Trophoblast cell (in vitro differentiated cells and primary cell): ENCODE measurements around the gene USH1C.

Source experiments
- DNase-seq, 2 donors: peaks; one replicate each; pipeline ENCODE4 v3.0.0-alpha.2; 2016
- H2AFZ ChIP-seq: 2 replicates; pipeline ENCODE4 v1.6.1; 2013; ENCODE audit warnings: low read length, moderate library complexity, mild to moderate bottlenecking; ENCODE audit not compliant: insufficient read depth, poor library complexity
- H2AK5ac ChIP-seq: 2 replicates; pipeline ENCODE4 v1.6.1; 2013; ENCODE audit warnings: mild to moderate bottlenecking, low read length
- H2BK120ac ChIP-seq: 2 replicates; pipeline ENCODE4 v1.6.1; 2013; ENCODE audit warnings: low read length, mild to moderate bottlenecking, moderate library complexity; ENCODE audit not compliant: insufficient read depth, poor library complexity
- H2BK12ac ChIP-seq: 2 replicates; pipeline ENCODE4 v1.6.1; 2013; ENCODE audit warnings: mild to moderate bottlenecking, low read length, moderate library complexity
- H2BK5ac ChIP-seq: 2 replicates; pipeline ENCODE4 v1.6.1; 2013; ENCODE audit warnings: low read length, low read depth, moderate library complexity, mild to moderate bottlenecking; ENCODE audit not compliant: poor library complexity
- H3K14ac ChIP-seq: 2 replicates; pipeline ENCODE4 v1.6.1; 2013; ENCODE audit warnings: mild to moderate bottlenecking, low read length
- H3K18ac ChIP-seq: 2 replicates; pipeline ENCODE4 v1.6.1; 2013; ENCODE audit warnings: mild to moderate bottlenecking, low read length
- H3K23ac ChIP-seq: 2 replicates; pipeline ENCODE4 v1.6.1; 2013; ENCODE audit warnings: low read length
- H3K27ac ChIP-seq: 2 replicates; pipeline ENCODE4 v1.5.1; 2013; ENCODE audit warnings: low read depth, mild to moderate bottlenecking, inconsistent platforms, low read length, moderate library complexity
- H3K27me3 ChIP-seq: 2 replicates; pipeline ENCODE4 v1.6.1; 2013; ENCODE audit warnings: inconsistent platforms, mild to moderate bottlenecking, low read length, moderate library complexity; ENCODE audit not compliant: insufficient read depth
- H3K36me3 ChIP-seq, 2 experiments: 1 replicate in 1 of 2; 2 replicates in 1 of 2; pipeline ENCODE4 v1.6.1; 2013; ENCODE audit warnings: low read length in 2 of 2, mild to moderate bottlenecking in 2 of 2, moderate library complexity in 1 of 2; ENCODE audit not compliant: insufficient read depth in 2 of 2, control insufficient read depth in 1 of 2
- H3K4ac ChIP-seq: 2 replicates; pipeline ENCODE4 v1.6.1; 2013; ENCODE audit warnings: low read depth, mild to moderate bottlenecking, low read length, moderate library complexity
- H3K4me1 ChIP-seq, 2 experiments: 1 replicate in 1 of 2; 2 replicates in 1 of 2; pipeline ENCODE4 v1.6.1; 2013; ENCODE audit warnings: low read length in 2 of 2, mild to moderate bottlenecking in 2 of 2, moderate library complexity in 1 of 2; ENCODE audit not compliant: insufficient read depth in 2 of 2, control insufficient read depth in 1 of 2
- H3K4me2 ChIP-seq: 2 replicates; pipeline ENCODE4 v1.6.1; 2013; ENCODE audit warnings: inconsistent platforms, mild to moderate bottlenecking, low read length, moderate library complexity
- H3K4me3 ChIP-seq: 2 replicates; pipeline ENCODE4 v1.5.1; 2013; ENCODE audit warnings: mild to moderate bottlenecking, low read depth, low read length, inconsistent platforms
- H3K79me1 ChIP-seq: one replicate; pipeline ENCODE4 v1.6.1; 2013; ENCODE audit warnings: low read length
- H3K79me2 ChIP-seq: 2 replicates; pipeline ENCODE4 v1.6.1; 2013; ENCODE audit warnings: low read length, mild to moderate bottlenecking; ENCODE audit not compliant: control insufficient read depth, insufficient read depth, poor library complexity
- H3K9ac ChIP-seq: 2 replicates; pipeline ENCODE4 v1.6.1; 2013; ENCODE audit warnings: mild to moderate bottlenecking, low read length
- H3K9me3 ChIP-seq: 2 replicates; pipeline ENCODE4 v1.6.1; 2013; ENCODE audit warnings: low read depth, mild to moderate bottlenecking, control low read depth, inconsistent platforms, low read length; ENCODE audit not compliant: insufficient read depth
- H4K12ac ChIP-seq: 2 replicates; pipeline ENCODE4 v1.6.1; 2013; ENCODE audit warnings: low read depth, mild to moderate bottlenecking, low read length, moderate library complexity
- H4K8ac ChIP-seq: 2 replicates; pipeline ENCODE4 v1.6.1; 2013; ENCODE audit warnings: low read depth, mild to moderate bottlenecking, low read length, moderate library complexity
- H4K91ac ChIP-seq: one replicate; pipeline ENCODE4 v1.6.1; 2013; ENCODE audit warnings: low read depth, mild to moderate bottlenecking, low read length, moderate library complexity
- WGBS: extraction: QIAGEN DNeasy Blood & Tissue Kit; methylation state at CpG from one replicate; pipeline ENCODE4 v1.1.7; 2013; ENCODE audit warnings: missing lambda C conversion rate; ENCODE audit not compliant: insufficient read length, insufficient coverage; ENCODE audit errors: extremely low coverage; 5-methylcytosine and 5-hydroxymethylcytosine counted together

The USH1C gene

DNA sequence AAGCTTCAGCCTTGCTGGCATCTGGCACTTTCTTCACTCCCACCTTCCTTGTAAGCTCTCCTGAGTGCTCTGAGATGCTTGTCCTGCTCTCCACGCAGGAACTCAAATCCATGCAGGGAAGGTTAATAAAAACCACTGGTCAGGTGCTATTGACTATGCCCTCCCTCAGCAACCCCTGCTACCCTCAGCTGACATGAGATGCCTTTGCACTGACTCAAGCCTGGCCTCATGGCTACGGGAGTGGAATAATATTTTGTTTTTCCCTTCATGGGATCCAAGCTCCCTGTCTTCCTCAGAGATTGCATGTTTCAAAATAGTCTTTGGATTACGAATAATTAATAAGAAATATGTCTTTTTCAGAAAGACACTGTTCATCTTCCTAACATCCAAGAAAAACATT is 35.9 kb downstream of the USH1C start:
- Histone ChIP-seq H3K9ac (no peak overlapping the region), H3K18ac (no peak overlapping the region), H3K14ac (no peak overlapping the region), H3K4ac (no peak overlapping the region), H3K79me1 (no peaks in the 10 kb centered on the region), H3K79me2 (no peaks in the 10 kb centered on the region), H3K23ac (no peak overlapping the region), H4K91ac (no peak overlapping the region), H3K9me3 (peaks cover 1% of the 10 kb centered on the region), H3K4me3 (no peak overlapping the region), H4K8ac (no peak overlapping the region), H2AK5ac (no peak overlapping the region), H2AFZ (no peak overlapping the region), H3K27ac (no peak overlapping the region), H4K12ac (no peak overlapping the region), H2BK5ac (no peak overlapping the region), H2BK12ac (no peak overlapping the region), H2BK120ac (no peak overlapping the region), H3K4me2 (no peak overlapping the region), H3K36me3 (no peaks in the 10 kb centered on the region), H3K27me3 (no peaks in the 10 kb centered on the region), H3K4me1 (no peaks in the 10 kb centered on the region)
- DNase-seq, result peak; percentile 12 to 65
- WGBS, result no CpG with 5 or more reads among the region's 3 CpGs

GRCh38 chr11:17507773-17508172 is 36.4 kb downstream of the USH1C start:
- no CpG with 5 or more reads among the region's 2 CpGs for WGBS

GRCh38 chr11:17506942-17507341 is 37.3 kb downstream of the USH1C start:
- H3K27me3 ChIP-seq, result no peaks in the 10 kb centered on the region
- no peak overlapping the region for H4K12ac ChIP-seq
- H3K4me3 ChIP-seq, result no peak overlapping the region
- H3K79me2 ChIP-seq, result no peaks in the 10 kb centered on the region
- no peak overlapping the region for H2AK5ac ChIP-seq
- no peak overlapping the region for H2BK5ac ChIP-seq
- no peak overlapping the region for H2AFZ ChIP-seq
- no peaks in the 10 kb centered on the region for H3K4me1 ChIP-seq
- H3K9me3 ChIP-seq, result peaks cover 1% of the 10 kb centered on the region
- H3K4me2 ChIP-seq, result no peak overlapping the region
- no peak overlapping the region for H3K27ac ChIP-seq
- H3K4ac ChIP-seq, result no peak overlapping the region
- H4K91ac ChIP-seq, result no peak overlapping the region
- no peak overlapping the region for H3K14ac ChIP-seq
- H4K8ac ChIP-seq, result no peak overlapping the region
- WGBS, result no CpG with 5 or more reads among the region's 3 CpGs
- no peak overlapping the region for H3K18ac ChIP-seq
- DNase-seq, result no peak
- no peak overlapping the region for H2BK12ac ChIP-seq
- H3K36me3 ChIP-seq, result no peaks in the 10 kb centered on the region
- no peak overlapping the region for H2BK120ac ChIP-seq
- H3K9ac ChIP-seq, result no peak overlapping the region
- no peak overlapping the region for H3K23ac ChIP-seq
- no peaks in the 10 kb centered on the region for H3K79me1 ChIP-seq

More at GRCh38 chr11:17507773-17508172, 36.4 kb downstream of the USH1C start:
- Histone ChIP-seq H4K91ac (no peak overlapping the region), H3K36me3 (no peaks in the 10 kb centered on the region), H3K9me3 (peaks cover 1% of the 10 kb centered on the region), H3K4me2 (no peak overlapping the region), H2BK12ac (no peak overlapping the region), H3K4ac (no peak overlapping the region), H3K14ac (no peak overlapping the region), H4K8ac (no peak overlapping the region), H3K23ac (no peak overlapping the region), H2AFZ (no peak overlapping the region), H2AK5ac (no peak overlapping the region), H3K4me3 (no peak overlapping the region), H3K79me1 (no peaks in the 10 kb centered on the region), H3K79me2 (no peaks in the 10 kb centered on the region), H3K18ac (no peak overlapping the region), H3K9ac (no peak overlapping the region), H4K12ac (no peak overlapping the region), H3K27ac (no peak overlapping the region), H3K4me1 (no peaks in the 10 kb centered on the region), H2BK120ac (no peak overlapping the region), H2BK5ac (no peak overlapping the region), H3K27me3 (no peaks in the 10 kb centered on the region)
- no peak for DNase-seq

DNA sequence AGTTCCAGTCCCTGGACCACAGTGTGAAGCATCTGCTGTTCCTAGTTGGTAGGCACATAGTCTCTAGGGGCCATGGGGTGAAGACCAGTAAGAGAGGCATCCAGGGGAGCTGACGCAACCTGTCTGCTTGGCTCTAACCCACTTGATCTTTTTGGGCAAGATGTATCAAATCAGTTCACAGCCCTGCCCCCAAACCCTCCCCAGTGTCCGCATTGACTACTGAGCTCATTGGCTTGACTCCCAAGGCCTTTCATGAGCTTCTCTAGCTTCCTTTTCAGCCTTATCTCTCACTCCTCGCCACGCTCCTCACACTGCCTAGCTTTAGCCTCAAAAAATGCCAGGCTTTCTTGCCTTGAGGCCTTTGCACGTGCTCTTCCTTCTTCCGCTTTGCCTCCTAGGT is 37.9 kb downstream of the USH1C start:
- no peak overlapping the region for H3K4me3 ChIP-seq
- no peak overlapping the region for H3K4me2 ChIP-seq
- no peak overlapping the region for H2BK120ac ChIP-seq
- no peak overlapping the region for H3K9ac ChIP-seq
- H3K4ac ChIP-seq, result no peak overlapping the region
- no peak overlapping the region for H3K14ac ChIP-seq
- H4K8ac ChIP-seq, result no peak overlapping the region
- no peaks in the 10 kb centered on the region for H3K36me3 ChIP-seq
- no peaks in the 10 kb centered on the region for H3K4me1 ChIP-seq
- no peak overlapping the region for H3K27ac ChIP-seq
- no peak overlapping the region for H3K23ac ChIP-seq
- H3K9me3 ChIP-seq, result peaks cover 1% of the 10 kb centered on the region
- H3K27me3 ChIP-seq, result no peaks in the 10 kb centered on the region
- H3K79me2 ChIP-seq, result no peaks in the 10 kb centered on the region
- H2BK5ac ChIP-seq, result no peak overlapping the region
- no peak overlapping the region for H4K12ac ChIP-seq
- no peak overlapping the region for H2AK5ac ChIP-seq
- H2BK12ac ChIP-seq, result no peak overlapping the region
- H3K79me1 ChIP-seq, result no peaks in the 10 kb centered on the region
- DNase-seq, result no peak
- no peak overlapping the region for H3K18ac ChIP-seq
- WGBS, result no CpG with 5 or more reads among the region's 6 CpGs
- H4K91ac ChIP-seq, result no peak overlapping the region
- no peak overlapping the region for H2AFZ ChIP-seq
